ENCODE measurements around the gene RAPGEF1.

GRCh38 chr9:131678499-131679111, 61.3 kb downstream of the RAPGEF1 start:
- TF ChIP-seq REST (tag by site-specific recombination; IDR thresholded peaks at IDR 0.05) (no peak), ZFP3 (tag by site-specific recombination; IDR thresholded peaks at IDR 0.05; ENCODE audit: low read depth) (no peak), CTCF (tag by site-specific recombination; IDR thresholded peaks at IDR 0.05) (no peak), ZNF629 (tag by site-specific recombination; IDR thresholded peaks at IDR 0.05) (peak; percentile 93), ZNF660 (tag by site-specific recombination; IDR thresholded peaks at IDR 0.05) (peak; percentile 86), ZNF18 (tag by site-specific recombination; IDR thresholded peaks at IDR 0.05) (no peak), ZNF449 (tag by site-specific recombination; IDR thresholded peaks at IDR 0.05) (no peak), ELK4 (IDR thresholded peaks at IDR 0.05; ENCODE audit: borderline replicate concordance, low read depth, low read length) (no peak), ZBTB11 (tag by site-specific recombination; conservative IDR thresholded peaks at IDR 0.05; ENCODE audit: low read depth) (no peak)
